Measurements from ENCODE around the gene WFDC12. TPM values are rescaled to one million over a fixed set of nuclear protein-coding genes. Genes with fewer than 3 reads are reported as not detected.

The WFDC12 gene
- polyA plus RNA-seq, 1 donor: not detected

- DNase-seq: no peak
Observed at GRCh38 chr20:45090481-45090880, 33.8 kb downstream of the WFDC12 start.

GRCh38 chr20:45088247-45088646, 36.0 kb downstream of the WFDC12 start:
- peak; percentile 13 for DNase-seq

- DNase-seq: no peak
Observed at GRCh38 chr20:45087814-45088213, 36.5 kb downstream of the WFDC12 start.

- DNase-seq: no peak
Observed at GRCh38 chr20:45087097-45087790, 37.0 kb downstream of the WFDC12 start.

- DNase-seq: no peak
Observed at GRCh38 chr20:45085867-45086266, 38.4 kb downstream of the WFDC12 start.

- DNase-seq: no peak
Observed at GRCh38 chr20:45085289-45085688, 39.0 kb downstream of the WFDC12 start.

- DNase-seq: no peak
Observed at GRCh38 chr20:45083127-45083526, 41.1 kb downstream of the WFDC12 start.

- DNase-seq: no peak
Observed at GRCh38 chr20:45082468-45082867, 41.8 kb downstream of the WFDC12 start.

- DNase-seq: no peak
Observed at GRCh38 chr20:45080867-45081624, 43.2 kb downstream of the WFDC12 start.

- DNase-seq: no peak
Observed at GRCh38 chr20:45077559-45077958, 46.7 kb downstream of the WFDC12 start.

Other genes with a start within 250 kb of the WFDC12 start
- gene YWHAB, start 238.8 kb downstream of the WFDC12 start, polyA plus RNA-seq (ENCODE audit: insufficient read length): 236 TPM
- gene PABPC1L, start 214.4 kb downstream of the WFDC12 start, polyA plus RNA-seq (ENCODE audit: insufficient read length): 105 TPM
- gene TOMM34, start 164.1 kb downstream of the WFDC12 start, polyA plus RNA-seq (ENCODE audit: insufficient read length): 40.4 TPM
- 22.8 TPM for gene STK4, start 158.0 kb downstream of the WFDC12 start, polyA plus RNA-seq (ENCODE audit: insufficient read length)
- 0.55 TPM for gene KCNS1, start 23.3 kb downstream of the WFDC12 start, polyA plus RNA-seq (ENCODE audit: insufficient read length)
- not detected for gene WFDC5, start 9.3 kb downstream of the WFDC12 start, polyA plus RNA-seq (ENCODE audit: insufficient read length)
- gene PI3, start 50.4 kb upstream of the WFDC12 start, polyA plus RNA-seq (ENCODE audit: insufficient read length): not detected
- not detected for gene SEMG1, start 82.6 kb upstream of the WFDC12 start, polyA plus RNA-seq (ENCODE audit: insufficient read length)
- gene SEMG2, start 96.9 kb upstream of the WFDC12 start, polyA plus RNA-seq (ENCODE audit: insufficient read length): not detected
- gene SLPI, start 130.1 kb upstream of the WFDC12 start, polyA plus RNA-seq (ENCODE audit: insufficient read length): 0.40 TPM
- not detected for gene RBPJL, start 182.4 kb upstream of the WFDC12 start, polyA plus RNA-seq (ENCODE audit: insufficient read length)
- gene MATN4, start 183.8 kb upstream of the WFDC12 start, polyA plus RNA-seq (ENCODE audit: insufficient read length): 0.25 TPM
- 156 TPM for gene SDC4, start 224.0 kb upstream of the WFDC12 start, polyA plus RNA-seq (ENCODE audit: insufficient read length)
- 31.9 TPM for gene SYS1, start 238.7 kb upstream of the WFDC12 start, polyA plus RNA-seq (ENCODE audit: insufficient read length)

Data from left kidney (tissue), 2 donors.